ENCODE measurements around the gene LEMD3.

DNA sequence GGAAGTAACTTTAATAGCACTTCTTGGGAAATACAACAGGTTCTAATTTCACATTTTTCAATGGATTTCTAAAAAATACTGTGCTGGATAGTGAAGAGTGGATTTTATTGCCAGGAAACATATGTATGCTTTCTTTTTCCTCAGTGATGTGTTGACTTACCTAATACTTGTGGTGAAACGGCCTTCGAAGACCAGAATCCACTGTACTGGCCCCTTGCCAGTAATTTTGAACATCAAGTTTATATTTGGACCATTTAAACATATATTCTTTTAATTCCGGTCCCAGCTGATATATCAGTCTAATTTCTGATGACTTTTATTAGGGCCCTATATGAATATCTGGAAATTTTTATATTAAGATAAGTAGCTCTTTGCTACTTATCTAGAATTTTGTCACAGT, 110.9 kb downstream of the LEMD3 start:
- TF ChIP-seq, protein P1, sequence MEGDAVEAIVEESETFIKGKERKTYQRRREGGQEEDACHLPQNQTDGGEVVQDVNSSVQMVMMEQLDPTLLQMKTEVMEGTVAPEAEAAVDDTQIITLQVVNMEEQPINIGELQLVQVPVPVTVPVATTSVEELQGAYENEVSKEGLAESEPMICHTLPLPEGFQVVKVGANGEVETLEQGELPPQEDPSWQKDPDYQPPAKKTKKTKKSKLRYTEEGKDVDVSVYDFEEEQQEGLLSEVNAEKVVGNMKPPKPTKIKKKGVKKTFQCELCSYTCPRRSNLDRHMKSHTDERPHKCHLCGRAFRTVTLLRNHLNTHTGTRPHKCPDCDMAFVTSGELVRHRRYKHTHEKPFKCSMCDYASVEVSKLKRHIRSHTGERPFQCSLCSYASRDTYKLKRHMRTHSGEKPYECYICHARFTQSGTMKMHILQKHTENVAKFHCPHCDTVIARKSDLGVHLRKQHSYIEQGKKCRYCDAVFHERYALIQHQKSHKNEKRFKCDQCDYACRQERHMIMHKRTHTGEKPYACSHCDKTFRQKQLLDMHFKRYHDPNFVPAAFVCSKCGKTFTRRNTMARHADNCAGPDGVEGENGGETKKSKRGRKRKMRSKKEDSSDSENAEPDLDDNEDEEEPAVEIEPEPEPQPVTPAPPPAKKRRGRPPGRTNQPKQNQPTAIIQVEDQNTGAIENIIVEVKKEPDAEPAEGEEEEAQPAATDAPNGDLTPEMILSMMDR (IDR thresholded peaks at IDR 0.05), result no peak
- no peak for TF ChIP-seq POLR2A (IDR thresholded peaks at IDR 0.05)

Data from prostate gland (tissue), 2 donors.